H1 (cell line): Measurements from ENCODE around the gene MED16. TPM values are rescaled to one million over a fixed set of nuclear protein-coding genes. Genes with fewer than 3 reads are reported as not detected.

ENCODE experiments used
- CTCF ChIA-PET: fragments of 300-600 bp; sonication (Branson Sonifier 250); formaldehyde crosslinking; loops from one replicate; lab custom pipeline; 2021; ENCODE audit not compliant: partially characterized antibody; lab: Charles Lee
- POLR2A ChIA-PET: fragments of 300-600 bp; sonication (Branson Sonifier 250); formaldehyde crosslinking; loops from one replicate; lab custom pipeline; 2021; ENCODE audit warnings: inconsistent platforms; ENCODE audit not compliant: partially characterized antibody; lab: Charles Lee
- DNase-seq, 2 experiments: peaks; one replicate each; pipeline versions ENCODE4 v3.0.0 to v3.0.0-alpha.2; 2010 to 2022; ENCODE audit warnings: low spot score in 2 of 2, low read depth in 1 of 2, mixed read lengths in 1 of 2
- FAIRE-seq: peaks from 2 replicates; lab custom pipeline; 2011; peaks lifted over from hg19 to GRCh38; lab: Jason Lieb, UNC
- H2AFZ ChIP-seq: 2 replicates; pipeline ENCODE4 v1.8.1; 2012; ENCODE audit warnings: low read length, inconsistent platforms
- H2AK5ac ChIP-seq: 2 replicates; pipeline ENCODE4 v1.6.1; 2013; ENCODE audit warnings: low read depth, low read length
- H2BK120ac ChIP-seq: replicated peaks from 2 replicates; pipeline ENCODE3; 2013; ENCODE audit warnings: low read depth, low read length, inconsistent platforms
- H2BK12ac ChIP-seq: 2 replicates; pipeline ENCODE4 v1.6.1; 2013; ENCODE audit warnings: low read depth, low read length
- H2BK15ac ChIP-seq: 2 replicates; pipeline ENCODE4 v1.6.1; 2013; ENCODE audit warnings: low read length
- H2BK20ac ChIP-seq: 2 replicates; pipeline ENCODE4 v1.6.1; 2013; ENCODE audit warnings: low read length
- H2BK5ac ChIP-seq: 2 replicates; pipeline ENCODE4 v1.6.1; 2013; ENCODE audit warnings: low read depth, low read length
- H3K14ac ChIP-seq: 2 replicates; pipeline ENCODE4 v1.6.1; 2013; ENCODE audit warnings: inconsistent platforms; ENCODE audit not compliant: insufficient read length
- H3K18ac ChIP-seq: 2 replicates; pipeline ENCODE4 v1.6.1; 2013; ENCODE audit warnings: low read length; ENCODE audit errors: extremely low read depth
- H3K23ac ChIP-seq: 2 replicates; pipeline ENCODE4 v1.6.1; 2013; ENCODE audit warnings: inconsistent platforms; ENCODE audit not compliant: insufficient read length
- H3K23me2 ChIP-seq: 2 replicates; pipeline ENCODE4 v1.6.1; 2013; ENCODE audit warnings: low read depth, low read length
- H3K27ac ChIP-seq: 2 replicates; pipeline ENCODE4 v1.6.1; 2011; ENCODE audit warnings: low read depth, low read length, inconsistent platforms
- H3K27me3 ChIP-seq, 4 experiments: replicated peaks in 1 of 4; 1 replicate in 1 of 4; 2 replicates in 3 of 4; pipeline versions ENCODE4 v1.6.1 to v1.8.1; 2011 to 2013; ENCODE audit warnings: low read length in 3 of 4, mild to moderate bottlenecking in 3 of 4, inconsistent platforms in 2 of 4, mixed read lengths in 2 of 4, moderate library complexity in 1 of 4; ENCODE audit not compliant: control insufficient read depth in 3 of 4, insufficient read depth in 3 of 4; ENCODE audit errors: extremely low read depth in 1 of 4
- H3K36me3 ChIP-seq, 4 experiments: 2 replicates each; pipeline versions ENCODE4 v1.6.1 to v1.8.1; 2011 to 2013; ENCODE audit warnings: mild to moderate bottlenecking in 4 of 4, low read length in 3 of 4, moderate library complexity in 2 of 4, control low read depth in 1 of 4, inconsistent platforms in 1 of 4; ENCODE audit not compliant: insufficient read depth in 4 of 4, control insufficient read depth in 2 of 4
- H3K4ac ChIP-seq: replicated peaks from 2 replicates; pipeline ENCODE3; 2013; ENCODE audit warnings: low read length, low read depth, mixed read lengths, inconsistent platforms; ENCODE audit not compliant: insufficient read length
- H3K4me1 ChIP-seq, 4 experiments: replicated peaks in 1 of 4; 1 replicate in 1 of 4; 2 replicates in 3 of 4; pipeline versions ENCODE4 v1.6.1 to v1.8.1; 2011 to 2013; ENCODE audit warnings: low read length in 3 of 4, inconsistent platforms in 2 of 4, mixed read lengths in 1 of 4; ENCODE audit not compliant: insufficient read depth in 4 of 4, control insufficient read depth in 3 of 4
- H3K4me2 ChIP-seq, 2 experiments: 2 replicates each; pipeline versions ENCODE4 v1.6.1 to v1.8.1; 2011 to 2013; ENCODE audit warnings: low read depth in 2 of 2, low read length in 2 of 2, control low read depth in 1 of 2, inconsistent platforms in 1 of 2, mild to moderate bottlenecking in 1 of 2; ENCODE audit not compliant: insufficient read depth in 1 of 2
- H3K4me3 ChIP-seq, 4 experiments: fragments of 200-600, 300-600 bp in 1 of 4; sonication (generic), shearing (Covaris generic), sonication (Bioruptor Twin) in 1 of 4; 2 replicates each; pipeline versions ENCODE4 v1.5.1 to v1.8.1; 2011 to 2016; ENCODE audit warnings: low read length in 4 of 4, low read depth in 3 of 4, control low read depth in 2 of 4, inconsistent platforms in 2 of 4, mild to moderate bottlenecking in 2 of 4, mixed read lengths in 1 of 4, moderate library complexity in 1 of 4; ENCODE audit not compliant: insufficient read depth in 2 of 4; ENCODE audit errors: extremely low read depth in 1 of 4
- H3K56ac ChIP-seq: replicated peaks from 2 replicates; pipeline ENCODE3; 2013; ENCODE audit warnings: low read depth, mild to moderate bottlenecking, mixed read lengths, low read length, inconsistent platforms; ENCODE audit not compliant: insufficient read length
- H3K79me1 ChIP-seq: 2 replicates; pipeline ENCODE4 v1.6.1; 2013; ENCODE audit warnings: low read depth, low read length, control low read depth
- H3K79me2 ChIP-seq, 2 experiments: 2 replicates each; pipeline versions ENCODE4 v1.6.1 to v1.8.1; 2012 to 2013; ENCODE audit warnings: low read length in 2 of 2, mild to moderate bottlenecking in 2 of 2, inconsistent platforms in 1 of 2; ENCODE audit not compliant: insufficient read depth in 2 of 2, control insufficient read depth in 1 of 2
- H3K9ac ChIP-seq, 4 experiments: replicated peaks in 1 of 4; 1 replicate in 1 of 4; 2 replicates in 3 of 4; pipeline versions ENCODE4 v1.6.1 to v1.8.1; 2011 to 2013; ENCODE audit warnings: low read depth in 3 of 4, low read length in 3 of 4, control low read depth in 2 of 4, mild to moderate bottlenecking in 2 of 4, moderate library complexity in 2 of 4, inconsistent platforms in 1 of 4; ENCODE audit errors: extremely low read depth in 1 of 4
- H3K9me3 ChIP-seq, 2 experiments: 2 replicates each; pipeline versions ENCODE4 v1.6.1 to v1.8.1; 2012 to 2013; ENCODE audit warnings: mild to moderate bottlenecking in 2 of 2, moderate library complexity in 2 of 2, control low read depth in 1 of 2, inconsistent platforms in 1 of 2, low read depth in 1 of 2, low read length in 1 of 2, mixed read lengths in 1 of 2; ENCODE audit not compliant: insufficient read depth in 2 of 2
- H4K20me1 ChIP-seq, 2 experiments: replicated peaks in 1 of 2; 2 replicates each; pipeline versions ENCODE3 to v1.8.1; 2011 to 2013; ENCODE audit warnings: inconsistent platforms in 2 of 2, low read length in 2 of 2, mild to moderate bottlenecking in 1 of 2; ENCODE audit not compliant: insufficient read depth in 2 of 2, control insufficient read depth in 1 of 2
- H4K5ac ChIP-seq: 2 replicates; pipeline ENCODE4 v1.6.1; 2013; ENCODE audit warnings: low read length, low read depth, mixed read lengths, inconsistent platforms; ENCODE audit not compliant: insufficient read length
- H4K8ac ChIP-seq: 2 replicates; pipeline ENCODE4 v1.8.0; 2013; ENCODE audit warnings: mild to moderate bottlenecking, moderate library complexity, low read length, inconsistent platforms; ENCODE audit not compliant: insufficient read depth; ENCODE audit errors: extremely low read depth
- H4K91ac ChIP-seq: replicated peaks from 2 replicates; pipeline ENCODE3; 2013; ENCODE audit warnings: low read length, mixed read lengths, inconsistent platforms; ENCODE audit not compliant: insufficient read length
- ASH2L ChIP-seq: fragments of 200-600, 300-600 bp; sonication (generic); IDR thresholded peaks from one replicate; pipeline ENCODE4 v1.7.1; 2017; ENCODE audit warnings: low read length
- ATF2 ChIP-seq: IDR thresholded peaks from 2 replicates; pipeline ENCODE4 v1.6.1; 2012; ENCODE audit warnings: low read length, inconsistent platforms
- EP300 ChIP-seq, 2 experiments: IDR thresholded peaks; 1 replicate in 1 of 2; 2 replicates in 1 of 2; pipeline ENCODE4 v1.6.1; 2011 to 2012; ENCODE audit warnings: low read depth in 2 of 2, low read length in 2 of 2, mild to moderate bottlenecking in 2 of 2, borderline replicate concordance in 1 of 2, inconsistent platforms in 1 of 2, moderate library complexity in 1 of 2
- PHF8 ChIP-seq: fragments of 200-600 bp; sonication (generic); conservative IDR thresholded peaks from 2 replicates; pipeline ENCODE4 v1.7.1; 2012; ENCODE audit warnings: low read depth, mild to moderate bottlenecking, inconsistent platforms, low read length, moderate library complexity
- RBBP5 ChIP-seq: IDR thresholded peaks from 2 replicates; pipeline ENCODE4 v1.7.1; 2012; ENCODE audit warnings: low read depth, mild to moderate bottlenecking, inconsistent platforms, low read length, moderate library complexity, borderline replicate concordance
- SRF ChIP-seq: IDR thresholded peaks from 2 replicates; pipeline ENCODE4 v1.6.1; 2011; ENCODE audit warnings: mild to moderate bottlenecking, low read depth, low read length, moderate library complexity
- WGBS, 2 experiments: shearing (Covaris generic) in 1 of 2; methylation state at CpG; one replicate each; pipeline versions ENCODE4 v1.1.6 to v1.1.7; 2013 to 2015; ENCODE audit warnings: low lambda C conversion rate in 2 of 2, mixed read lengths in 2 of 2, inconsistent platforms in 1 of 2, low coverage in 1 of 2, missing lambda C conversion rate in 1 of 2; ENCODE audit not compliant: insufficient replicate concordance in 2 of 2, insufficient coverage in 1 of 2, insufficient read length in 1 of 2; ENCODE audit errors: extremely low coverage in 1 of 2, missing lambda C conversion rate in 1 of 2; 5-methylcytosine and 5-hydroxymethylcytosine counted together
- polyA plus RNA-seq, 7 experiments: library from polyadenylated mRNA; depleted of rRNA in 3 of 7; stranded (reverse) in 5 of 7; unstranded in 2 of 7; fragments of >200 nt in 5 of 7; fragments of 200-250 nt in 2 of 7; gene quantifications; 1 replicate in 5 of 7; 2 replicates in 1 of 7; 4 replicates in 1 of 7; pipeline versions ENCODE4 v1.2.1 to v1.2.3, GENCODE V29; 2011 to 2013; ENCODE audit warnings: missing spikeins in 2 of 7, mixed read lengths in 2 of 7
- total RNA-seq: library from RNA; stranded (reverse); fragmentation: NEBNext Ultra II Directional; extraction: Animal tissue kit (Norgen Biotek cat#: 25700); gene quantifications from 2 replicates; pipeline ENCODE4 v1.2.1, GENCODE V29; 2021

Gene MED16
- total and polyA plus RNA-seq, 2 of the 8 experiments (the other 6 are each of a cell fraction or from before 2014, with no cell fraction given) = 51.0 to 67.2 TPM

GRCh38 chr19:876089-876488 lies 16.9 kb downstream of the MED16 start:
- no peak overlapping the region for H2BK12ac ChIP-seq
- H2AK5ac ChIP-seq = no peak overlapping the region
- H2BK20ac ChIP-seq = no peak overlapping the region
- H3K4ac ChIP-seq = no peak overlapping the region
- TF ChIP-seq SRF = no peak
- TF ChIP-seq PHF8 = no peak
- TF ChIP-seq EP300 (IDR thresholded peaks at IDR 0.05; ENCODE audit: borderline replicate concordance in 1 of 2, low read depth in 2 of 2, low read length in 2 of 2) = no peak
- no peak for TF ChIP-seq ATF2
- TF ChIP-seq ASH2L = no peak
- no peak for TF ChIP-seq RBBP5
- H3K4me1 ChIP-seq = peaks cover 0 to 10% (median 4%) of the 10 kb centered on the region in 4 experiments; a peak in 5 of 7 replicates
- H4K8ac ChIP-seq = no peak overlapping the region
- H3K27ac ChIP-seq = no peak overlapping the region
- H3K18ac ChIP-seq = no peak overlapping the region
- H2BK120ac ChIP-seq = no peak overlapping the region
- ChIA-PET CTCF (interaction anchor here (0.7 to 3.1 kb wide), 10 partner anchors 10 to 205 kb away, joined by 3 to 16 read pairs (median 4); partner anchors contain the start of genes MED16 and RNU6-9), POLR2A (interaction anchor here (0.6 to 11.5 kb wide), 4 partner anchors 13 to 103 kb away, joined by 3 to 82 read pairs (median 5); partner anchors contain the start of genes MED16 and RNU6-9)
- H3K9ac ChIP-seq = no peak overlapping the region
- H3K79me1 ChIP-seq = peaks cover 2% of the 10 kb centered on the region; the same call in 1 of the 2 replicates
- no peaks in the 10 kb centered on the region for H3K27me3 ChIP-seq
- peaks cover 0 to 5% of the 10 kb centered on the region in 2 experiments for H4K20me1 ChIP-seq
- peaks cover 0 to 3% of the 10 kb centered on the region in 2 experiments; a peak in 1 of 4 replicates for H3K9me3 ChIP-seq
- WGBS, 2 experiments = 93% methylated on average over 13 of the region's 18 CpGs; no CpG with 5 or more reads in 1 of the 2 experiments
- no peak for DNase-seq
- H3K36me3 ChIP-seq = peaks cover 0 to 9% (median under 1%) of the 10 kb centered on the region in 4 experiments; a peak in 4 of 8 replicates
- H4K5ac ChIP-seq = no peak overlapping the region
- no peak overlapping the region for H3K4me2 ChIP-seq
- H3K23me2 ChIP-seq = no peaks in the 10 kb centered on the region
- H2BK5ac ChIP-seq = no peak overlapping the region
- H2AFZ ChIP-seq = no peak overlapping the region
- H2BK15ac ChIP-seq = no peak overlapping the region
- H3K56ac ChIP-seq = no peak overlapping the region
- H3K4me3 ChIP-seq = no peak overlapping the region
- no peak overlapping the region for H4K91ac ChIP-seq
- H3K23ac ChIP-seq = no peak overlapping the region
- no peak for FAIRE-seq
- H3K79me2 ChIP-seq = no peaks in the 10 kb centered on the region
- H3K14ac ChIP-seq = no peak overlapping the region
